H1 (cell line): Measurements from ENCODE around the gene SBK2. TPM values are rescaled to one million over a fixed set of nuclear protein-coding genes. Genes with fewer than 3 reads are reported as not detected.

Source experiments
- CTCF ChIA-PET: fragments of 300-600 bp; sonication (Branson Sonifier 250); formaldehyde crosslinking; loops from one replicate; lab custom pipeline; 2021; ENCODE audit not compliant: partially characterized antibody; lab: Charles Lee
- POLR2A ChIA-PET: fragments of 300-600 bp; sonication (Branson Sonifier 250); formaldehyde crosslinking; loops from one replicate; lab custom pipeline; 2021; ENCODE audit warnings: inconsistent platforms; ENCODE audit not compliant: partially characterized antibody; lab: Charles Lee
- DNase-seq, 2 experiments: peaks; one replicate each; pipeline versions ENCODE4 v3.0.0 to v3.0.0-alpha.2; 2010 to 2022; ENCODE audit warnings: low spot score in 2 of 2, low read depth in 1 of 2, mixed read lengths in 1 of 2
- FAIRE-seq: peaks from 2 replicates; lab custom pipeline; 2011; peaks lifted over from hg19 to GRCh38; lab: Jason Lieb, UNC
- H2AFZ ChIP-seq: 2 replicates; pipeline ENCODE4 v1.8.1; 2012; ENCODE audit warnings: low read length, inconsistent platforms
- H2AK5ac ChIP-seq: 2 replicates; pipeline ENCODE4 v1.6.1; 2013; ENCODE audit warnings: low read depth, low read length
- H2BK120ac ChIP-seq: replicated peaks from 2 replicates; pipeline ENCODE3; 2013; ENCODE audit warnings: low read depth, low read length, inconsistent platforms
- H2BK12ac ChIP-seq: 2 replicates; pipeline ENCODE4 v1.6.1; 2013; ENCODE audit warnings: low read depth, low read length
- H2BK15ac ChIP-seq: 2 replicates; pipeline ENCODE4 v1.6.1; 2013; ENCODE audit warnings: low read length
- H2BK20ac ChIP-seq: 2 replicates; pipeline ENCODE4 v1.6.1; 2013; ENCODE audit warnings: low read length
- H2BK5ac ChIP-seq: 2 replicates; pipeline ENCODE4 v1.6.1; 2013; ENCODE audit warnings: low read depth, low read length
- H3K14ac ChIP-seq: 2 replicates; pipeline ENCODE4 v1.6.1; 2013; ENCODE audit warnings: inconsistent platforms; ENCODE audit not compliant: insufficient read length
- H3K18ac ChIP-seq: 2 replicates; pipeline ENCODE4 v1.6.1; 2013; ENCODE audit warnings: low read length; ENCODE audit errors: extremely low read depth
- H3K23ac ChIP-seq: 2 replicates; pipeline ENCODE4 v1.6.1; 2013; ENCODE audit warnings: inconsistent platforms; ENCODE audit not compliant: insufficient read length
- H3K23me2 ChIP-seq: 2 replicates; pipeline ENCODE4 v1.6.1; 2013; ENCODE audit warnings: low read depth, low read length
- H3K27ac ChIP-seq: 2 replicates; pipeline ENCODE4 v1.6.1; 2011; ENCODE audit warnings: low read depth, low read length, inconsistent platforms
- H3K27me3 ChIP-seq, 4 experiments: replicated peaks in 1 of 4; 1 replicate in 1 of 4; 2 replicates in 3 of 4; pipeline versions ENCODE4 v1.6.1 to v1.8.1; 2011 to 2013; ENCODE audit warnings: low read length in 3 of 4, mild to moderate bottlenecking in 3 of 4, inconsistent platforms in 2 of 4, mixed read lengths in 2 of 4, moderate library complexity in 1 of 4; ENCODE audit not compliant: control insufficient read depth in 3 of 4, insufficient read depth in 3 of 4; ENCODE audit errors: extremely low read depth in 1 of 4
- H3K36me3 ChIP-seq, 4 experiments: 2 replicates each; pipeline versions ENCODE4 v1.6.1 to v1.8.1; 2011 to 2013; ENCODE audit warnings: mild to moderate bottlenecking in 4 of 4, low read length in 3 of 4, moderate library complexity in 2 of 4, control low read depth in 1 of 4, inconsistent platforms in 1 of 4; ENCODE audit not compliant: insufficient read depth in 4 of 4, control insufficient read depth in 2 of 4
- H3K4ac ChIP-seq: replicated peaks from 2 replicates; pipeline ENCODE3; 2013; ENCODE audit warnings: low read length, low read depth, mixed read lengths, inconsistent platforms; ENCODE audit not compliant: insufficient read length
- H3K4me1 ChIP-seq, 4 experiments: replicated peaks in 1 of 4; 1 replicate in 1 of 4; 2 replicates in 3 of 4; pipeline versions ENCODE4 v1.6.1 to v1.8.1; 2011 to 2013; ENCODE audit warnings: low read length in 3 of 4, inconsistent platforms in 2 of 4, mixed read lengths in 1 of 4; ENCODE audit not compliant: insufficient read depth in 4 of 4, control insufficient read depth in 3 of 4
- H3K4me2 ChIP-seq, 2 experiments: 2 replicates each; pipeline versions ENCODE4 v1.6.1 to v1.8.1; 2011 to 2013; ENCODE audit warnings: low read depth in 2 of 2, low read length in 2 of 2, control low read depth in 1 of 2, inconsistent platforms in 1 of 2, mild to moderate bottlenecking in 1 of 2; ENCODE audit not compliant: insufficient read depth in 1 of 2
- H3K4me3 ChIP-seq, 4 experiments: fragments of 200-600, 300-600 bp in 1 of 4; sonication (generic), shearing (Covaris generic), sonication (Bioruptor Twin) in 1 of 4; 2 replicates each; pipeline versions ENCODE4 v1.5.1 to v1.8.1; 2011 to 2016; ENCODE audit warnings: low read length in 4 of 4, low read depth in 3 of 4, control low read depth in 2 of 4, inconsistent platforms in 2 of 4, mild to moderate bottlenecking in 2 of 4, mixed read lengths in 1 of 4, moderate library complexity in 1 of 4; ENCODE audit not compliant: insufficient read depth in 2 of 4; ENCODE audit errors: extremely low read depth in 1 of 4
- H3K56ac ChIP-seq: replicated peaks from 2 replicates; pipeline ENCODE3; 2013; ENCODE audit warnings: low read depth, mild to moderate bottlenecking, mixed read lengths, low read length, inconsistent platforms; ENCODE audit not compliant: insufficient read length
- H3K79me1 ChIP-seq: 2 replicates; pipeline ENCODE4 v1.6.1; 2013; ENCODE audit warnings: low read depth, low read length, control low read depth
- H3K79me2 ChIP-seq, 2 experiments: 2 replicates each; pipeline versions ENCODE4 v1.6.1 to v1.8.1; 2012 to 2013; ENCODE audit warnings: low read length in 2 of 2, mild to moderate bottlenecking in 2 of 2, inconsistent platforms in 1 of 2; ENCODE audit not compliant: insufficient read depth in 2 of 2, control insufficient read depth in 1 of 2
- H3K9ac ChIP-seq, 4 experiments: replicated peaks in 1 of 4; 1 replicate in 1 of 4; 2 replicates in 3 of 4; pipeline versions ENCODE4 v1.6.1 to v1.8.1; 2011 to 2013; ENCODE audit warnings: low read depth in 3 of 4, low read length in 3 of 4, control low read depth in 2 of 4, mild to moderate bottlenecking in 2 of 4, moderate library complexity in 2 of 4, inconsistent platforms in 1 of 4; ENCODE audit errors: extremely low read depth in 1 of 4
- H3K9me3 ChIP-seq, 2 experiments: 2 replicates each; pipeline versions ENCODE4 v1.6.1 to v1.8.1; 2012 to 2013; ENCODE audit warnings: mild to moderate bottlenecking in 2 of 2, moderate library complexity in 2 of 2, control low read depth in 1 of 2, inconsistent platforms in 1 of 2, low read depth in 1 of 2, low read length in 1 of 2, mixed read lengths in 1 of 2; ENCODE audit not compliant: insufficient read depth in 2 of 2
- H4K20me1 ChIP-seq, 2 experiments: replicated peaks in 1 of 2; 2 replicates each; pipeline versions ENCODE3 to v1.8.1; 2011 to 2013; ENCODE audit warnings: inconsistent platforms in 2 of 2, low read length in 2 of 2, mild to moderate bottlenecking in 1 of 2; ENCODE audit not compliant: insufficient read depth in 2 of 2, control insufficient read depth in 1 of 2
- H4K5ac ChIP-seq: 2 replicates; pipeline ENCODE4 v1.6.1; 2013; ENCODE audit warnings: low read length, low read depth, mixed read lengths, inconsistent platforms; ENCODE audit not compliant: insufficient read length
- H4K8ac ChIP-seq: 2 replicates; pipeline ENCODE4 v1.8.0; 2013; ENCODE audit warnings: mild to moderate bottlenecking, moderate library complexity, low read length, inconsistent platforms; ENCODE audit not compliant: insufficient read depth; ENCODE audit errors: extremely low read depth
- H4K91ac ChIP-seq: replicated peaks from 2 replicates; pipeline ENCODE3; 2013; ENCODE audit warnings: low read length, mixed read lengths, inconsistent platforms; ENCODE audit not compliant: insufficient read length
- BACH1 ChIP-seq: IDR thresholded peaks from 2 replicates; pipeline ENCODE4 v1.6.1; 2012; ENCODE audit warnings: low read length, improper control_type of control experiment
- BRCA1 ChIP-seq: IDR thresholded peaks from 2 replicates; pipeline ENCODE4 v1.6.1; 2012; ENCODE audit warnings: low read depth, low read length, improper control_type of control experiment
- EGR1 ChIP-seq: IDR thresholded peaks from 2 replicates; pipeline ENCODE4 v1.6.1; 2011; ENCODE audit warnings: low read depth, low read length, borderline replicate concordance
- EP300 ChIP-seq, 2 experiments: IDR thresholded peaks; 1 replicate in 1 of 2; 2 replicates in 1 of 2; pipeline ENCODE4 v1.6.1; 2011 to 2012; ENCODE audit warnings: low read depth in 2 of 2, low read length in 2 of 2, mild to moderate bottlenecking in 2 of 2, borderline replicate concordance in 1 of 2, inconsistent platforms in 1 of 2, moderate library complexity in 1 of 2
- EZH2 ChIP-seq: fragments of 200-600 bp; sonication (generic); IDR thresholded peaks from 2 replicates; pipeline ENCODE4 v1.7.1; 2012; ENCODE audit warnings: low read depth, mild to moderate bottlenecking, moderate library complexity, low read length, inconsistent platforms; ENCODE audit not compliant: severe bottlenecking
- JUND ChIP-seq: IDR thresholded peaks from 2 replicates; pipeline ENCODE4 v1.6.1; 2011; ENCODE audit warnings: mild to moderate bottlenecking, improper control_type of control experiment, low read length
- KDM5A ChIP-seq: fragments of 200-600 bp; IDR thresholded peaks from 2 replicates; pipeline ENCODE4 v1.7.1; 2012; ENCODE audit warnings: mild to moderate bottlenecking, low read length, inconsistent platforms, mixed read lengths
- NANOG ChIP-seq: IDR thresholded peaks from 2 replicates; pipeline ENCODE4 v1.6.1; 2011; ENCODE audit warnings: low read length, low read depth, mild to moderate bottlenecking, inconsistent platforms; ENCODE audit not compliant: insufficient read depth, poor library complexity, severe bottlenecking
- RNF2 ChIP-seq: fragments of 200-900, 300-1000 bp; sonication (generic); IDR thresholded peaks from 2 replicates; pipeline ENCODE4 v1.7.1; 2016; ENCODE audit warnings: borderline replicate concordance, low read depth, mild to moderate bottlenecking, antibody characterized with exemption, low read length; ENCODE audit not compliant: poor library complexity, severe bottlenecking; ENCODE audit errors: missing control alignments
- SIX5 ChIP-seq: IDR thresholded peaks from 2 replicates; pipeline ENCODE4 v1.6.1; 2011; ENCODE audit warnings: mild to moderate bottlenecking, low read depth, low read length
- SP4 ChIP-seq: IDR thresholded peaks from 2 replicates; pipeline ENCODE4 v1.6.1; 2012; ENCODE audit warnings: low read length, inconsistent platforms
- WGBS, 2 experiments: shearing (Covaris generic) in 1 of 2; methylation state at CpG; one replicate each; pipeline versions ENCODE4 v1.1.6 to v1.1.7; 2013 to 2015; ENCODE audit warnings: low lambda C conversion rate in 2 of 2, mixed read lengths in 2 of 2, inconsistent platforms in 1 of 2, low coverage in 1 of 2, missing lambda C conversion rate in 1 of 2; ENCODE audit not compliant: insufficient replicate concordance in 2 of 2, insufficient coverage in 1 of 2, insufficient read length in 1 of 2; ENCODE audit errors: extremely low coverage in 1 of 2, missing lambda C conversion rate in 1 of 2; 5-methylcytosine and 5-hydroxymethylcytosine counted together
- polyA plus RNA-seq, 7 experiments: library from polyadenylated mRNA; depleted of rRNA in 3 of 7; stranded (reverse) in 5 of 7; unstranded in 2 of 7; fragments of >200 nt in 5 of 7; fragments of 200-250 nt in 2 of 7; gene quantifications; 1 replicate in 5 of 7; 2 replicates in 1 of 7; 4 replicates in 1 of 7; pipeline versions ENCODE4 v1.2.1 to v1.2.3, GENCODE V29; 2011 to 2013; ENCODE audit warnings: missing spikeins in 2 of 7, mixed read lengths in 2 of 7
- total RNA-seq: library from RNA; stranded (reverse); fragmentation: NEBNext Ultra II Directional; extraction: Animal tissue kit (Norgen Biotek cat#: 25700); gene quantifications from 2 replicates; pipeline ENCODE4 v1.2.1, GENCODE V29; 2021

Gene SBK2
- total and polyA plus RNA-seq, 2 of the 8 experiments (the other 6 are each of a cell fraction or from before 2014, with no cell fraction given) = 3.2 to 4.1 TPM

GRCh38 chr19:55527197-55528029 is 9.5 kb downstream of the SBK2 start:
- H3K23me2 ChIP-seq = no peaks in the 10 kb centered on the region
- no peak overlapping the region for H3K9ac ChIP-seq
- no peak overlapping the region for H3K4me3 ChIP-seq
- H3K9me3 ChIP-seq = peaks cover 0 to 7% of the 10 kb centered on the region in 2 experiments; a peak in 2 of 4 replicates
- H4K20me1 ChIP-seq = peaks cover 0 to 9% of the 10 kb centered on the region in 2 experiments
- no peak overlapping the region for H3K23ac ChIP-seq
- H2AK5ac ChIP-seq = 0 out of 2 replicates have a peak overlapping the region, but pooled peaks have one; percentile 95
- no peak overlapping the region for H2BK15ac ChIP-seq
- ChIA-PET POLR2A (interaction anchor here (0.6 to 1.3 kb wide), 3 partner anchors 24 to 66 kb away, joined by 3 read pairs; no protein-coding TSS in a partner anchor), CTCF (interaction anchor here (2.9 kb wide), 1 partner anchor 23 kb away, joined by 7 read pairs; no protein-coding TSS in a partner anchor)
- no peaks in the 10 kb centered on the region for H3K79me1 ChIP-seq
- no peaks in the 10 kb centered on the region for H3K79me2 ChIP-seq
- DNase-seq = no peak
- peak overlapping the region in 1 of 2 experiments; percentile 11; a peak in 1 of 4 replicates for H3K4me2 ChIP-seq
- FAIRE-seq = no peak
- no peaks in the 10 kb centered on the region for H3K27me3 ChIP-seq
- H4K91ac ChIP-seq = peak overlapping the region; percentile 95
- H3K18ac ChIP-seq = no peak overlapping the region
- H3K4ac ChIP-seq = no peak overlapping the region
- H2AFZ ChIP-seq = no peak overlapping the region
- H2BK12ac ChIP-seq = peak overlapping the region; percentile 82; the same call in 1 of the 2 replicates
- H2BK20ac ChIP-seq = no peak overlapping the region
- peaks cover 0 to 9% (median 2%) of the 10 kb centered on the region in 4 experiments; a peak in 3 of 7 replicates for H3K4me1 ChIP-seq
- H4K5ac ChIP-seq = no peak overlapping the region
- no peak overlapping the region for H3K56ac ChIP-seq
- 86% methylated on average over 21 of the region's 22 CpGs; no CpG with 5 or more reads in 1 of the 2 experiments for WGBS, 2 experiments
- no peak overlapping the region for H2BK120ac ChIP-seq
- H4K8ac ChIP-seq = no peak overlapping the region; the same call in 1 of the 2 replicates
- peak overlapping the region; percentile 10 for H2BK5ac ChIP-seq
- no peak overlapping the region for H3K27ac ChIP-seq
- no peaks in the 10 kb centered on the region; a peak in 1 of 8 replicates for H3K36me3 ChIP-seq
- H3K14ac ChIP-seq = no peak overlapping the region
- no peak for TF ChIP-seq SP4
- TF ChIP-seq EGR1 = no peak
- TF ChIP-seq JUND = no peak
- TF ChIP-seq BRCA1 = no peak
- TF ChIP-seq NANOG = no peak
- no peak for TF ChIP-seq EP300 (IDR thresholded peaks at IDR 0.05; ENCODE audit: borderline replicate concordance in 1 of 2, low read depth in 2 of 2, low read length in 2 of 2)
- no peak for TF ChIP-seq BACH1
- no peak for TF ChIP-seq EZH2
- no peak for TF ChIP-seq KDM5A
- no peak for TF ChIP-seq RNF2
- no peak for TF ChIP-seq SIX5
